Measurements from ENCODE around the gene ELL2. TPM values are rescaled to one million over a fixed set of nuclear protein-coding genes. Genes with fewer than 3 reads are reported as not detected.

ELL2 gene
- total and polyA plus RNA-seq, 2 of the 13 experiments (the other 11 are each of a cell fraction or from before 2014, with no cell fraction given): 78.9 to 97.1 TPM

GRCh38 chr5:95887977-95888376, 73.7 kb downstream of the ELL2 start:
- Histone ChIP-seq H3K4me1 (ENCODE audit: insufficient read depth, low read length) (peaks cover 79% of the 10 kb centered on the region), H3K4me3 (replicated peaks in 1 of 3; ENCODE audit: insufficient read depth in 1 of 3, low read depth in 2 of 3, low read length in 3 of 3) (no peak overlapping the region), H4K20me1 (ENCODE audit: insufficient read depth, low read length) (no peaks in the 10 kb centered on the region), H3K9me3 (ENCODE audit: low read length) (no peaks in the 10 kb centered on the region), H3K36me3 (replicated peaks in 1 of 2; ENCODE audit: control insufficient read depth in 1 of 2, insufficient read depth in 2 of 2, low read length in 2 of 2) (peaks cover 8 to 47% of the 10 kb centered on the region in 2 experiments), H3K27ac (ENCODE audit: extremely low read length, insufficient read depth, low read length) (no peak overlapping the region), H3K9ac (ENCODE audit: insufficient read depth, low read depth, low read length) (no peak overlapping the region), H3K27me3 (ENCODE audit: control insufficient read depth in 1 of 2, insufficient read depth in 2 of 2, low read length in 2 of 2) (no peaks in the 10 kb centered on the region), H2AFZ (ENCODE audit: low read length) (no peak overlapping the region), H3K4me2 (ENCODE audit: low read depth, low read length) (no peak overlapping the region), H3K79me2 (ENCODE audit: insufficient read depth, low read length) (no peaks in the 10 kb centered on the region)
- POLR2A ChIA-PET: interaction anchor here (0.6 to 1.6 kb wide), 3 partner anchors 9 to 99 kb away, joined by 3 to 17 read pairs (median 7); no protein-coding TSS in a partner anchor
- peak; percentile 74 for DNase-seq (ENCODE audit: low spot score)
- BruUV-seq (replicated peaks): TSS peak; percentile 2
- intact Hi-C loops (cut with micrococcal nuclease; ENCODE audit: unreplicated experiment): loop anchor here (2.0 kb wide), 1 partner anchor 29 kb away; no protein-coding TSS in a partner anchor
- peak; percentile 70 for ATAC-seq
- WGBS (ENCODE audit: low lambda C conversion rate): 57% methylated on average over 5 of the region's 5 CpGs
- in situ Hi-C loops (cut with HindIII; ENCODE audit: extremely low pct_ligation_motif_present, low pct_unique_long_range_greater_than_20kb): no loop called here
- FAIRE-seq: peak; percentile 82
- CTCF ChIA-PET (ENCODE audit: low intra/inter-chr PET ratio, low total read pairs): no interaction called here
- TF ChIP-seq ZMYM4 (CRISPR knock-in tag; IDR thresholded peaks at IDR 0.05) (peak; percentile 65), RXRB (CRISPR knock-in tag; IDR thresholded peaks at IDR 0.05; ENCODE audit: borderline replicate concordance) (peak; percentile 23; the same call in 1 of the 2 replicates), KLF13 (CRISPR knock-in tag; IDR thresholded peaks at IDR 0.05) (no peak), ATF4 (CRISPR knock-in tag; IDR thresholded peaks at IDR 0.05) (peak in 1 of 2 experiments; percentile 23; a peak in 1 of 4 replicates), FOXA1 (IDR thresholded peaks at IDR 0.05) (no peak), FOXA1 (CRISPR knock-in tag; IDR thresholded peaks at IDR 0.05) (peak; percentile 94), ZNF629 (CRISPR knock-in tag; conservative IDR thresholded peaks at IDR 0.05) (0 out of 2 replicates have a peak, but pooled peaks have one; percentile 30), HOMEZ (CRISPR knock-in tag; IDR thresholded peaks at IDR 0.05; ENCODE audit: low read depth) (peak; percentile 41; the same call in 1 of the 2 replicates), CEBPG (CRISPR knock-in tag; IDR thresholded peaks at IDR 0.05) (peak; percentile 47; the same call in 1 of the 2 replicates), PAXIP1 (CRISPR knock-in tag; conservative IDR thresholded peaks at IDR 0.05) (peak; percentile 27; the same call in 1 of the 2 replicates), ZNF331 (CRISPR knock-in tag; IDR thresholded peaks at IDR 0.05) (0 out of 2 replicates have a peak, but pooled peaks have one; percentile 33), SALL1 (CRISPR knock-in tag; IDR thresholded peaks at IDR 0.05) (peak; percentile 25; the same call in 1 of the 2 replicates), POGZ (CRISPR knock-in tag; IDR thresholded peaks at IDR 0.05) (peak; percentile 63), SAP130 (CRISPR knock-in tag; IDR thresholded peaks at IDR 0.05; ENCODE audit: low read depth) (peak; percentile 36; the same call in 1 of the 2 replicates), FOXP4 (CRISPR knock-in tag; IDR thresholded peaks at IDR 0.05) (peak; percentile 73), POLR2G (IDR thresholded peaks at IDR 0.05; ENCODE audit: low read depth, low read length) (0 out of 2 replicates have a peak, but pooled peaks have one; percentile 31), FOSL2 (CRISPR knock-in tag; IDR thresholded peaks at IDR 0.05) (0 out of 2 replicates have a peak, but pooled peaks have one; percentile 23), ZNF224 (CRISPR knock-in tag; IDR thresholded peaks at IDR 0.05) (no peak)

Measured in HepG2 (cell line).